Measurements from ENCODE around the gene SGTA. TPM values are rescaled to one million over a fixed set of nuclear protein-coding genes. Genes with fewer than 3 reads are reported as not detected.

SGTA gene
- total and polyA plus RNA-seq, 4 donors, result 16.7 to 38.4 (median 21.0) TPM

DNA sequence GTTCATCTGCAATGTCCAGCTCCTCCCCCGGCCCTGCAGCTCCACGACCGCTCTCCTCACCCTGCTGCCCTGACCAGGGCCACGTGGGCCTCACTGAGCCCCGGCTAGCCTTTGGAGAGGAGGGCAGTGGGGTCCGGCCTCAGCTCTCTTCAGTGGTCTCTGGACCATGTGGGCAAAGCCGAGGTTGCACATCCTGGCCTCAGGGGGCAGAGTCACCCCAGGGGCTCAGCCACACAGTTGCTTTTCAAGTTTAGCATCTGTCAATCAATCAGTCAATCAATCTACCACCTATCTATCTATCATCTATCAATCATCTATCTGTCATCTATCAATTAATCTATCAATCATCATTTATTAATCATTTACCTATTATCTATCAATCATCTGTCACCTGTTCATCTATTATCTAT, 58.9 kb downstream of the SGTA start:
- 43% methylated on average over 7 of the region's 7 CpGs for WGBS
- Histone ChIP-seq H3K9me3 (ENCODE audit: control insufficient read depth in 4 of 4, low read length in 3 of 4) (no peaks in the 10 kb centered on the region), H3K27ac (ENCODE audit: low read depth in 1 of 2, low read length in 2 of 2) (no peak overlapping the region), H3K36me3 (ENCODE audit: control insufficient read depth in 4 of 4, insufficient read depth in 3 of 4, low read depth in 1 of 4, low read length in 3 of 4) (no peaks in the 10 kb centered on the region), H3K4me1 (ENCODE audit: control insufficient read depth in 4 of 4, insufficient read depth in 4 of 4, low read length in 3 of 4) (peaks cover 0 to 8% (median 5%) of the 10 kb centered on the region in 4 donors), H3K4me3 (ENCODE audit: low read depth in 1 of 3, low read length in 3 of 3) (no peak overlapping the region), H3K27me3 (ENCODE audit: control insufficient read depth in 4 of 4, insufficient read depth in 4 of 4, low read length in 3 of 4) (peaks cover 0 to 7% (median 3%) of the 10 kb centered on the region in 4 donors), H3K9ac (ENCODE audit: low read depth in 1 of 2, low read length in 2 of 2) (no peak overlapping the region)
- DNase-seq (ENCODE audit: low spot score), result no peak
- TF ChIP-seq FOXA2 (IDR thresholded peaks at IDR 0.05), result no peak
- no peak for TF ChIP-seq FOXA1 (IDR thresholded peaks at IDR 0.05)
- TF ChIP-seq MAX (IDR thresholded peaks at IDR 0.05), result no peak
- no peak for TF ChIP-seq HNF4G (IDR thresholded peaks at IDR 0.05)
- no peak for TF ChIP-seq SP1 (IDR thresholded peaks at IDR 0.05)
- TF ChIP-seq JUND (IDR thresholded peaks at IDR 0.05), result no peak
- TF ChIP-seq CTCF (IDR thresholded peaks at IDR 0.05; ENCODE audit: low read depth, low read length, missing input control), result no peak

DNA sequence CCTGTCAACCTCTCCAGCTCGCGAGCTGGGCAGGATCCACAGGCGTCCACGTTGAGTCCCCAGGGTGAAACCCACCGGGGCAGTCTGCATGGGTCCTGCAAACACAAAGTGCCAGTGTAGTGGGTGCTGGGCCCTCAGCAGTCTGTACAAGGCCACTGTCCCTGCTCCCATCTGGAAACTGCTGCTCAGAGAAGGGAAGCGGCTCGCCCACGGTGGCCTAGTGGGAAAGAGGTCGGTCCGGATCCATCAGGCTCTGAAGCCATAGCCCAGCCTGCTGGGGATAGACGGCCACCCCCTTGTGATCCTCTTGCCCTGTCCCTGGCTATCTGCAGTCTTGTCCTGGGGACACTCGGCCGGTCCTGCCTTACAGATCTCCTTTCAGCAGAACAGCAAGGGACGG, 59.3 kb downstream of the SGTA start:
- no peak overlapping the region for H3K27ac ChIP-seq (ENCODE audit: low read depth in 1 of 2, low read length in 2 of 2)
- 61% methylated on average over 14 of the region's 14 CpGs for WGBS
- no peak for DNase-seq (ENCODE audit: low spot score)
- peaks cover 0 to 7% (median 3%) of the 10 kb centered on the region in 4 donors for H3K27me3 ChIP-seq (ENCODE audit: control insufficient read depth in 4 of 4, insufficient read depth in 4 of 4, low read length in 3 of 4)
- H3K4me1 ChIP-seq (ENCODE audit: control insufficient read depth in 4 of 4, insufficient read depth in 4 of 4, low read length in 3 of 4), result peaks cover 0 to 8% (median 5%) of the 10 kb centered on the region in 4 donors
- H3K4me3 ChIP-seq (ENCODE audit: low read depth in 1 of 3, low read length in 3 of 3), result no peak overlapping the region
- TF ChIP-seq ATF3 (IDR thresholded peaks at IDR 0.05) (no peak), YY1 (IDR thresholded peaks at IDR 0.05) (no peak), CTCF (IDR thresholded peaks at IDR 0.05; ENCODE audit: low read depth, low read length, missing input control) (no peak), FOXA2 (IDR thresholded peaks at IDR 0.05) (no peak), HNF4G (IDR thresholded peaks at IDR 0.05) (no peak), GABPA (IDR thresholded peaks at IDR 0.05 in 1 of 2, conservative IDR thresholded peaks at IDR 0.05 in 1 of 2) (no peak), EGR1 (IDR thresholded peaks at IDR 0.05; ENCODE audit: low read depth in 2 of 2) (no peak), RXRA (IDR thresholded peaks at IDR 0.05) (no peak), MAX (IDR thresholded peaks at IDR 0.05) (no peak), RAD21 (IDR thresholded peaks at IDR 0.05) (no peak), SP1 (IDR thresholded peaks at IDR 0.05) (no peak), TAF1 (conservative IDR thresholded peaks at IDR 0.05) (no peak), NR2F2 (IDR thresholded peaks at IDR 0.05) (no peak), FOXA1 (IDR thresholded peaks at IDR 0.05) (no peak), HNF4A (conservative IDR thresholded peaks at IDR 0.05) (no peak), JUND (IDR thresholded peaks at IDR 0.05) (no peak)
- TF ChIP-seq, protein P1, sequence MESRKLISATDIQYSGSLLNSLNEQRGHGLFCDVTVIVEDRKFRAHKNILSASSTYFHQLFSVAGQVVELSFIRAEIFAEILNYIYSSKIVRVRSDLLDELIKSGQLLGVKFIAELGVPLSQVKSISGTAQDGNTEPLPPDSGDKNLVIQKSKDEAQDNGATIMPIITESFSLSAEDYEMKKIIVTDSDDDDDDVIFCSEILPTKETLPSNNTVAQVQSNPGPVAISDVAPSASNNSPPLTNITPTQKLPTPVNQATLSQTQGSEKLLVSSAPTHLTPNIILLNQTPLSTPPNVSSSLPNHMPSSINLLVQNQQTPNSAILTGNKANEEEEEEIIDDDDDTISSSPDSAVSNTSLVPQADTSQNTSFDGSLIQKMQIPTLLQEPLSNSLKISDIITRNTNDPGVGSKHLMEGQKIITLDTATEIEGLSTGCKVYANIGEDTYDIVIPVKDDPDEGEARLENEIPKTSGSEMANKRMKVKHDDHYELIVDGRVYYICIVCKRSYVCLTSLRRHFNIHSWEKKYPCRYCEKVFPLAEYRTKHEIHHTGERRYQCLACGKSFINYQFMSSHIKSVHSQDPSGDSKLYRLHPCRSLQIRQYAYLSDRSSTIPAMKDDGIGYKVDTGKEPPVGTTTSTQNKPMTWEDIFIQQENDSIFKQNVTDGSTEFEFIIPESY (IDR thresholded peaks at IDR 0.05), result no peak
- TF ChIP-seq, protein P2, sequence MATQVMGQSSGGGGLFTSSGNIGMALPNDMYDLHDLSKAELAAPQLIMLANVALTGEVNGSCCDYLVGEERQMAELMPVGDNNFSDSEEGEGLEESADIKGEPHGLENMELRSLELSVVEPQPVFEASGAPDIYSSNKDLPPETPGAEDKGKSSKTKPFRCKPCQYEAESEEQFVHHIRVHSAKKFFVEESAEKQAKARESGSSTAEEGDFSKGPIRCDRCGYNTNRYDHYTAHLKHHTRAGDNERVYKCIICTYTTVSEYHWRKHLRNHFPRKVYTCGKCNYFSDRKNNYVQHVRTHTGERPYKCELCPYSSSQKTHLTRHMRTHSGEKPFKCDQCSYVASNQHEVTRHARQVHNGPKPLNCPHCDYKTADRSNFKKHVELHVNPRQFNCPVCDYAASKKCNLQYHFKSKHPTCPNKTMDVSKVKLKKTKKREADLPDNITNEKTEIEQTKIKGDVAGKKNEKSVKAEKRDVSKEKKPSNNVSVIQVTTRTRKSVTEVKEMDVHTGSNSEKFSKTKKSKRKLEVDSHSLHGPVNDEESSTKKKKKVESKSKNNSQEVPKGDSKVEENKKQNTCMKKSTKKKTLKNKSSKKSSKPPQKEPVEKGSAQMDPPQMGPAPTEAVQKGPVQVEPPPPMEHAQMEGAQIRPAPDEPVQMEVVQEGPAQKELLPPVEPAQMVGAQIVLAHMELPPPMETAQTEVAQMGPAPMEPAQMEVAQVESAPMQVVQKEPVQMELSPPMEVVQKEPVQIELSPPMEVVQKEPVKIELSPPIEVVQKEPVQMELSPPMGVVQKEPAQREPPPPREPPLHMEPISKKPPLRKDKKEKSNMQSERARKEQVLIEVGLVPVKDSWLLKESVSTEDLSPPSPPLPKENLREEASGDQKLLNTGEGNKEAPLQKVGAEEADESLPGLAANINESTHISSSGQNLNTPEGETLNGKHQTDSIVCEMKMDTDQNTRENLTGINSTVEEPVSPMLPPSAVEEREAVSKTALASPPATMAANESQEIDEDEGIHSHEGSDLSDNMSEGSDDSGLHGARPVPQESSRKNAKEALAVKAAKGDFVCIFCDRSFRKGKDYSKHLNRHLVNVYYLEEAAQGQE (IDR thresholded peaks at IDR 0.05), result no peak
- H3K36me3 ChIP-seq (ENCODE audit: control insufficient read depth in 4 of 4, insufficient read depth in 3 of 4, low read depth in 1 of 4, low read length in 3 of 4), result no peaks in the 10 kb centered on the region
- no peak overlapping the region for H3K9ac ChIP-seq (ENCODE audit: low read depth in 1 of 2, low read length in 2 of 2)
- H3K9me3 ChIP-seq (ENCODE audit: control insufficient read depth in 4 of 4, low read length in 3 of 4), result no peaks in the 10 kb centered on the region
